GM21717 (cell line): ENCODE data around the gene SLC15A5.

Experiments used
- ATAC-seq: cut with Tn5 transposase; IDR thresholded peaks from one replicate; pipeline ENCODE4 v1.9.1; 2021; ENCODE audit warnings: mild to moderate bottlenecking, moderate library complexity; ENCODE audit not compliant: unreplicated experiment

Gene SLC15A5

GRCh38 chr12:16184681-16185080 lies 92.8 kb downstream of the SLC15A5 start:
- ATAC-seq, result no peak

- ATAC-seq, result no peak
Observed at GRCh38 chr12:16183541-16183940, 93.9 kb downstream of the SLC15A5 start.

- ATAC-seq, result no peak
Observed at GRCh38 chr12:16175840-16176239, 101.6 kb downstream of the SLC15A5 start.

- ATAC-seq, result no peak
Observed at GRCh38 chr12:16174282-16174681, 103.2 kb downstream of the SLC15A5 start.

- no peak for ATAC-seq
Observed at GRCh38 chr12:16171348-16171747, 106.1 kb downstream of the SLC15A5 start.

- ATAC-seq, result no peak
Observed at GRCh38 chr12:16168078-16168477, 109.4 kb downstream of the SLC15A5 start.

- no peak for ATAC-seq
Observed at GRCh38 chr12:16166563-16167470, 110.7 kb downstream of the SLC15A5 start.

- no peak for ATAC-seq
Observed at GRCh38 chr12:16165506-16165905, 112.0 kb downstream of the SLC15A5 start.

GRCh38 chr12:16163901-16164300 lies 113.6 kb downstream of the SLC15A5 start:
- no peak for ATAC-seq

GRCh38 chr12:16163146-16163545 lies 114.3 kb downstream of the SLC15A5 start:
- ATAC-seq, result no peak

GRCh38 chr12:16159571-16159970 lies 117.9 kb downstream of the SLC15A5 start:
- no peak for ATAC-seq

- no peak for ATAC-seq
Observed at GRCh38 chr12:16158050-16158449, 119.4 kb downstream of the SLC15A5 start.

- no peak for ATAC-seq
Observed at GRCh38 chr12:16155938-16156337, 121.5 kb downstream of the SLC15A5 start.

GRCh38 chr12:16154990-16155389 lies 122.5 kb downstream of the SLC15A5 start:
- no peak for ATAC-seq

GRCh38 chr12:16152885-16153673 lies 124.4 kb downstream of the SLC15A5 start:
- ATAC-seq, result no peak

- no peak for ATAC-seq
Observed at GRCh38 chr12:16150276-16150675, 127.2 kb downstream of the SLC15A5 start.

GRCh38 chr12:16148938-16149337 lies 128.5 kb downstream of the SLC15A5 start:
- ATAC-seq, result no peak
